A549 (cell line): Measurements from ENCODE around the gene SBF1.

ENCODE experiments used
- EP300 ChIP-seq, 2 experiments: fragments of >200 bp; sonication (Bioruptor Twin); formaldehyde crosslinking; IDR thresholded peaks; 2 replicates in 1 of 2; 3 replicates in 1 of 2; pipeline ENCODE4 v1.6.1; 2016 to 2017
- HOXB13 ChIP-seq: fragments of 250-450 bp; sonication (Bioruptor Pico); IDR thresholded peaks from 2 replicates; pipeline ENCODE4 v1.5.0; 2020; ENCODE audit warnings: low read depth, mild to moderate bottlenecking, moderate library complexity
- POLR2A ChIP-seq: IDR thresholded peaks from 2 replicates; pipeline ENCODE4 v1.6.1; 2012; ENCODE audit warnings: mild to moderate bottlenecking, low read length
- POLR2AphosphoS2 ChIP-seq: conservative IDR thresholded peaks from 2 replicates; pipeline ENCODE4 v1.6.1; 2012; ENCODE audit warnings: low read length, improper control_type of control experiment, inconsistent platforms
- RCOR1 ChIP-seq: fragments of 150-350 bp; IDR thresholded peaks from 2 replicates; pipeline ENCODE4 v1.6.1; 2014; ENCODE audit warnings: antibody characterized with exemption, low read length, low read depth
- SMC3 ChIP-seq: fragments of >200 bp; sonication (Bioruptor Twin); formaldehyde crosslinking; IDR thresholded peaks from 3 replicates; pipeline ENCODE4 v1.6.1; 2018; ENCODE audit warnings: inconsistent platforms
- TF ChIP-seq, protein P1 (sequence below): fragments of >200 bp; sonication (Bioruptor Twin); formaldehyde crosslinking; IDR thresholded peaks from 3 replicates; pipeline ENCODE4 v1.5.1; 2016

DNA sequence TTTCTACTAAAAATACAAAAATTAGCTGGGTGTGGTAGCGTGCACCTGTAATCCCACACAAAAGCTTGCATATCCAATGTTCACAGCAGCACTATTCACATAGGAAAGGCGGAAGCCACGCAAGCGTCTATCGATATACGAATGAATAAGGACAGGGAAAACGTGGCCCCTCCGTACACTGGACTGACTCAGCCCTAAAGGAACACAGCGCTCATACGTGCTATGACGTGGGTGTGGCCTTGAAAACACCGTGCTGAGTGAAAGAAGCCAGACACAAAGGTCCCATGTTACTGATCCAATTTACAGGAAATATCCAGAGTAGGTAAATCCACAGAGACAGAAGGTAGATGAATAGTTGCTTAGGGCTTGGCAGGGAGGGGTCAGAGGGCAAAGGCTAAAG lies 25.6 kb upstream of the SBF1 start:
- TF ChIP-seq EP300 (IDR thresholded peaks at IDR 0.05) (no peak), HOXB13 (no peak), RCOR1 (no peak), POLR2A (no peak), SMC3 (no peak), POLR2AphosphoS2 (no peak)
- TF ChIP-seq, protein P1, sequence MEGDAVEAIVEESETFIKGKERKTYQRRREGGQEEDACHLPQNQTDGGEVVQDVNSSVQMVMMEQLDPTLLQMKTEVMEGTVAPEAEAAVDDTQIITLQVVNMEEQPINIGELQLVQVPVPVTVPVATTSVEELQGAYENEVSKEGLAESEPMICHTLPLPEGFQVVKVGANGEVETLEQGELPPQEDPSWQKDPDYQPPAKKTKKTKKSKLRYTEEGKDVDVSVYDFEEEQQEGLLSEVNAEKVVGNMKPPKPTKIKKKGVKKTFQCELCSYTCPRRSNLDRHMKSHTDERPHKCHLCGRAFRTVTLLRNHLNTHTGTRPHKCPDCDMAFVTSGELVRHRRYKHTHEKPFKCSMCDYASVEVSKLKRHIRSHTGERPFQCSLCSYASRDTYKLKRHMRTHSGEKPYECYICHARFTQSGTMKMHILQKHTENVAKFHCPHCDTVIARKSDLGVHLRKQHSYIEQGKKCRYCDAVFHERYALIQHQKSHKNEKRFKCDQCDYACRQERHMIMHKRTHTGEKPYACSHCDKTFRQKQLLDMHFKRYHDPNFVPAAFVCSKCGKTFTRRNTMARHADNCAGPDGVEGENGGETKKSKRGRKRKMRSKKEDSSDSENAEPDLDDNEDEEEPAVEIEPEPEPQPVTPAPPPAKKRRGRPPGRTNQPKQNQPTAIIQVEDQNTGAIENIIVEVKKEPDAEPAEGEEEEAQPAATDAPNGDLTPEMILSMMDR: no peak
